B cell (primary cell): ENCODE data around the gene UHMK1. TPM values are rescaled to one million over a fixed set of nuclear protein-coding genes. Genes with fewer than 3 reads are reported as not detected.

Experiments
- ATAC-seq: fragments of 200-7000 bp; cut with Tn5 transposase; one replicate; pipeline ENCODE4 v1.10.0; 2021; ENCODE audit warnings: low read depth, mild to moderate bottlenecking, moderate number of reproducible peaks, moderate library complexity
- CTCF ChIA-PET: fragments of 350-600 bp; sonication (Branson Sonifier 250); formaldehyde crosslinking; loops from one replicate; lab custom pipeline; 2021; ENCODE audit warnings: antibody characterized with exemption, inconsistent platforms; lab: Charles Lee
- POLR2A ChIA-PET: fragments of 350-600 bp; sonication (Branson Sonifier 250); formaldehyde crosslinking; loops from one replicate; lab custom pipeline; 2021; ENCODE audit warnings: antibody characterized with exemption; lab: Charles Lee
- DNase-seq: peaks from one replicate; pipeline ENCODE4 v3.0.0; 2013
- H2AFZ ChIP-seq: 2 replicates; pipeline ENCODE4 v1.6.1; 2012; ENCODE audit warnings: mild to moderate bottlenecking, low read depth, low read length; ENCODE audit not compliant: insufficient read depth, poor library complexity, severe bottlenecking
- H3K27ac ChIP-seq, 2 donors: 1 replicate in 1 of 2; 2 replicates in 1 of 2; pipeline ENCODE4 v1.5.1; 2012 to 2013; ENCODE audit warnings: low read length in 2 of 2, mild to moderate bottlenecking in 2 of 2, moderate library complexity in 1 of 2
- H3K27me3 ChIP-seq, 4 experiments: fragments of 200-600 bp in 1 of 4; sonication (generic) in 1 of 4; replicated peaks in 1 of 4; 1 replicate in 2 of 4; 2 replicates in 2 of 4; pipeline versions ENCODE4 v1.6.1 to v1.7.0; 2013 to 2016; ENCODE audit warnings: low read length in 3 of 4, mild to moderate bottlenecking in 2 of 4, mixed read lengths in 1 of 4, moderate library complexity in 1 of 4; ENCODE audit not compliant: insufficient read depth in 4 of 4, control insufficient read depth in 3 of 4; ENCODE audit errors: control extremely low read depth in 1 of 4
- H3K36me3 ChIP-seq, 2 experiments: replicated peaks in 1 of 2; 1 replicate in 1 of 2; 2 replicates in 1 of 2; pipeline versions ENCODE4 v1.6.1 to v1.7.1; 2013; ENCODE audit warnings: low read length in 1 of 2; ENCODE audit not compliant: insufficient read depth in 2 of 2, control insufficient read depth in 1 of 2; ENCODE audit errors: control extremely low read depth in 1 of 2, extremely low read depth in 1 of 2
- H3K4me1 ChIP-seq, 2 donors: fragments of 200-600 bp in 1 of 2; sonication (generic) in 1 of 2; 1 replicate in 1 of 2; 2 replicates in 1 of 2; pipeline versions ENCODE4 v1.5.1 to v1.6.1; 2013 to 2017; ENCODE audit warnings: low read length in 2 of 2; ENCODE audit not compliant: control insufficient read depth in 2 of 2, insufficient read depth in 2 of 2
- H3K4me2 ChIP-seq: replicated peaks from 2 replicates; pipeline ENCODE3; 2012; ENCODE audit warnings: mild to moderate bottlenecking, low read depth, low read length; ENCODE audit not compliant: poor library complexity, severe bottlenecking
- H3K4me3 ChIP-seq, 5 experiments: fragments of 200-600 bp in 1 of 5; sonication (generic) in 1 of 5; 1 replicate in 3 of 5; 2 replicates in 2 of 5; pipeline versions ENCODE4 v1.5.1 to v1.7.0; 2011 to 2016; ENCODE audit warnings: low read length in 4 of 5, mild to moderate bottlenecking in 4 of 5, low read depth in 2 of 5, control low read depth in 1 of 5, moderate library complexity in 1 of 5; ENCODE audit not compliant: insufficient read depth in 1 of 5; ENCODE audit errors: control extremely low read depth in 1 of 5, extremely low read depth in 1 of 5
- H3K79me2 ChIP-seq: fragments of 200-600 bp; sonication (generic); one replicate; pipeline ENCODE4 v1.6.0; 2016; ENCODE audit warnings: low read length; ENCODE audit not compliant: control insufficient read depth, insufficient read depth
- H3K9ac ChIP-seq: fragments of 200-600 bp; sonication (generic); 2 replicates; pipeline ENCODE4 v1.6.1; 2017; ENCODE audit warnings: mild to moderate bottlenecking, low read length, moderate library complexity
- H3K9me3 ChIP-seq, 3 donors: one replicate each; pipeline versions ENCODE4 v1.6.1 to v1.7.1; 2013; ENCODE audit warnings: low read length in 2 of 3; ENCODE audit not compliant: control insufficient read depth in 2 of 3, insufficient read depth in 1 of 3; ENCODE audit errors: control extremely low read depth in 1 of 3
- H4K20me1 ChIP-seq: 2 replicates; pipeline ENCODE4 v1.6.0; 2012; ENCODE audit warnings: mild to moderate bottlenecking, low read length; ENCODE audit not compliant: insufficient read depth, control insufficient read depth, poor library complexity, severe bottlenecking
- H3K27ac Mint-ChIP-seq: one replicate; pipeline ENCODE4 v1.8.0; 2021; ENCODE audit warnings: mixed read lengths
- H3K27me3 Mint-ChIP-seq: one replicate; pipeline ENCODE4 v1.8.0; 2021; ENCODE audit warnings: mixed read lengths
- H3K4me1 Mint-ChIP-seq: one replicate; pipeline ENCODE4 v1.8.0; 2021; ENCODE audit warnings: mixed read lengths
- H3K4me3 Mint-ChIP-seq: one replicate; pipeline ENCODE4 v1.8.0; 2021; ENCODE audit warnings: mixed read lengths
- H3K9me3 Mint-ChIP-seq: one replicate; pipeline ENCODE4 v1.8.0; 2022; ENCODE audit warnings: mixed read lengths; ENCODE audit not compliant: insufficient read depth
- EZH2 ChIP-seq: IDR thresholded peaks from 2 replicates; pipeline ENCODE4 v1.6.1; 2012; ENCODE audit warnings: borderline replicate concordance, low read depth, mild to moderate bottlenecking, moderate library complexity, low read length; ENCODE audit not compliant: insufficient read depth, poor library complexity, severe bottlenecking
- WGBS: methylation state at CpG from one replicate; pipeline ENCODE4 v1.1.5; 2013; ENCODE audit warnings: missing lambda C conversion rate; ENCODE audit not compliant: insufficient coverage; 5-methylcytosine and 5-hydroxymethylcytosine counted together
- intact Hi-C: fragments of 100-400 bp; cut with micrococcal nuclease; formaldehyde crosslinking; loops from one replicate; pipeline ENCODE4 v1.10.0; 2022
- polyA plus RNA-seq: library from polyadenylated mRNA; depleted of rRNA; stranded (reverse); fragments of >200 nt; gene quantifications from 2 replicates; pipeline ENCODE4 v1.2.3, GENCODE V29; 2012
- total RNA-seq, 2 donors: library from RNA; stranded (reverse); fragments of 120-200 nt in 1 of 2; gene quantifications; 1 replicate in 1 of 2; 2 replicates in 1 of 2; pipeline versions ENCODE4 v1.2.3 to v1.2.4, GENCODE V29; 2013 to 2022
- TF ChIP-seq, protein P1 (sequence below): fragments of 200-600 bp; IDR thresholded peaks from one replicate; pipeline ENCODE4 v1.8.0; 2022; ENCODE audit warnings: antibody characterized with exemption, mild to moderate bottlenecking

Gene UHMK1
- total and polyA plus RNA-seq, 2 donors (not counting 1 experiment from before 2014, with no cell fraction given) = 8.4 to 69.2 TPM

DNA sequence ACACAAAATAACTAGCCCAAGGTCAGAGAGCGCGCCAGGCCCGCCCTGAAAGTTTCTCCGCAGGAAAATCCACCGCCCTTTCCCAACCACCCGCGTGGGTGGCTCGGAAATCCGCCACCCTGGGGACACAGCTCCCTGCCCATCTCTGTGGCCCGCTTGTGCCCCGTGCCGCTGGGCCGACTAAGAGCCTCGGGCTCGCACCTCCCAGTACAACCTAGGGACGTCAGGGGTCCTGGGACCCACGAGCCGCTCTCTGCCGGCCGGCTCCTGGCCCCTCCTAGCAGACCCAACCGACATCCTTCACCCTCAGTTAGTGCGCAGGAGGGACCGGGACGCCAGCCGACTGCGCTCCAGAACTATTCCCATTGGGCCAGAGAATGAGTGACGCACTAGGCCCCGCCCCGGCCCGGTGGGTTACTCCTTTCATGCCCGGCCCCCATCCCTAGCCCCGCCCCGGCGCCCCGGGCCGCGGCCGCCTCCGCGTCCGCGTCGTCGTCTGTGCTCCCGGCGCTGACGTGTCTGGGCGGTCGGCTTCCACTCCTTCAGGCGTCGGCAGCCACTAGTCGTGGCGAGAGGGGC is 63.5 kb downstream of the UHMK1 start:
- ChIA-PET POLR2A (interaction anchor here (1.0 kb wide), 1 partner anchor 63 kb away, joined by 3 read pairs; the partner anchor contains the start of gene UHMK1), CTCF (no interaction called here)
- Histone ChIP-seq H3K27me3 (peaks cover 0 to 5% (median 0%) of the 10 kb centered on the region in 4 experiments), H3K36me3 (no peaks in the 10 kb centered on the region), H3K9me3 (no peaks in the 10 kb centered on the region), H3K4me3 (peak overlapping the region; percentile 39 to 87 (median 81)), H4K20me1 (no peaks in the 10 kb centered on the region), H3K27ac (peak overlapping the region; percentile 84 to 91), H3K4me2 (peak overlapping the region; percentile 93), H3K79me2 (no peaks in the 10 kb centered on the region), H3K4me1 (peaks cover 11 to 15% of the 10 kb centered on the region in 2 donors), H3K9ac (peak overlapping the region; percentile 92), H2AFZ (peak overlapping the region; percentile 98)
- no peaks in the 10 kb centered on the region for H3K27me3 Mint-ChIP-seq
- TF ChIP-seq EZH2 = no peak
- TF ChIP-seq, protein P1, sequence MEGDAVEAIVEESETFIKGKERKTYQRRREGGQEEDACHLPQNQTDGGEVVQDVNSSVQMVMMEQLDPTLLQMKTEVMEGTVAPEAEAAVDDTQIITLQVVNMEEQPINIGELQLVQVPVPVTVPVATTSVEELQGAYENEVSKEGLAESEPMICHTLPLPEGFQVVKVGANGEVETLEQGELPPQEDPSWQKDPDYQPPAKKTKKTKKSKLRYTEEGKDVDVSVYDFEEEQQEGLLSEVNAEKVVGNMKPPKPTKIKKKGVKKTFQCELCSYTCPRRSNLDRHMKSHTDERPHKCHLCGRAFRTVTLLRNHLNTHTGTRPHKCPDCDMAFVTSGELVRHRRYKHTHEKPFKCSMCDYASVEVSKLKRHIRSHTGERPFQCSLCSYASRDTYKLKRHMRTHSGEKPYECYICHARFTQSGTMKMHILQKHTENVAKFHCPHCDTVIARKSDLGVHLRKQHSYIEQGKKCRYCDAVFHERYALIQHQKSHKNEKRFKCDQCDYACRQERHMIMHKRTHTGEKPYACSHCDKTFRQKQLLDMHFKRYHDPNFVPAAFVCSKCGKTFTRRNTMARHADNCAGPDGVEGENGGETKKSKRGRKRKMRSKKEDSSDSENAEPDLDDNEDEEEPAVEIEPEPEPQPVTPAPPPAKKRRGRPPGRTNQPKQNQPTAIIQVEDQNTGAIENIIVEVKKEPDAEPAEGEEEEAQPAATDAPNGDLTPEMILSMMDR = no peak
- under 1% methylated on average over 53 of the region's 53 CpGs for WGBS
- peak overlapping the region; percentile 97 for H3K4me3 Mint-ChIP-seq
- intact Hi-C loops = loop anchor here (1.0 to 10.0 kb wide), 4 partner anchors 31 to 794 kb away; partner anchors contain the start of genes ATF6, HSD17B7 and UHMK1
- peak overlapping the region; percentile 97 for H3K27ac Mint-ChIP-seq
- ATAC-seq (peak; percentile 94), DNase-seq (peak; percentile 97)
- H3K9me3 Mint-ChIP-seq = no peaks in the 10 kb centered on the region
- peaks cover 27% of the 10 kb centered on the region for H3K4me1 Mint-ChIP-seq
